Right lung (tissue), 5 donors: ENCODE data around the gene ATXN10. TPM values are rescaled to one million over a fixed set of nuclear protein-coding genes. Genes with fewer than 3 reads are reported as not detected.
"Not testable (repeated sequence)": the region's sequence is repeated elsewhere in the genome, so short reads cannot be mapped to it uniquely, and the experiment has no call there.

Experiments used
- DNase-seq, 2 donors: peaks; one replicate each; pipeline ENCODE4 v3.0.0-alpha.2; 2013
- polyA plus RNA-seq, 5 donors: library from polyadenylated mRNA; unstranded; fragments of 120-200 nt; gene quantifications; one replicate each; pipeline versions ENCODE4 v1.2.1 to v1.2.3, GENCODE V29; 2013; ENCODE audit warnings: inconsistent platforms in 1 of 5, low replicate concordance in 1 of 5; ENCODE audit not compliant: insufficient read length in 5 of 5, insufficient read depth in 1 of 5

ATXN10 gene
- polyA plus RNA-seq, 5 donors, result 226 to 310 (median 249) TPM

GRCh38 chr22:45673482-45674175 lies 2.0 kb downstream of the ATXN10 start:
- DNase-seq, result no peak

- no peak for DNase-seq
Measured at GRCh38 chr22:45676024-45676423, 4.4 kb downstream of the ATXN10 start.

- DNase-seq, result no peak
Measured at GRCh38 chr22:45677063-45677462, 5.4 kb downstream of the ATXN10 start.

GRCh38 chr22:45678961-45679912 lies 7.6 kb downstream of the ATXN10 start:
- no peak for DNase-seq

- DNase-seq, result no peak
Measured at GRCh38 chr22:45680932-45681700, 9.5 kb downstream of the ATXN10 start.

GRCh38 chr22:45682064-45682463 lies 10.4 kb downstream of the ATXN10 start:
- DNase-seq, result no peak

- not testable (repeated sequence) for DNase-seq
Measured at GRCh38 chr22:45682773-45683172, 11.1 kb downstream of the ATXN10 start.

GRCh38 chr22:45683248-45683647 lies 11.6 kb downstream of the ATXN10 start:
- DNase-seq, result no peak

GRCh38 chr22:45683680-45684079 lies 12.0 kb downstream of the ATXN10 start:
- no peak for DNase-seq

- no peak for DNase-seq
Measured at GRCh38 chr22:45684169-45684568, 12.5 kb downstream of the ATXN10 start.

- no peak for DNase-seq
Measured at GRCh38 chr22:45684752-45685574, 13.3 kb downstream of the ATXN10 start.

- no peak for DNase-seq
Measured at GRCh38 chr22:45686004-45686403, 14.4 kb downstream of the ATXN10 start.

- DNase-seq, result no peak
Measured at GRCh38 chr22:45686836-45687235, 15.2 kb downstream of the ATXN10 start.

- peak in 1 of 2 donors; percentile 19 for DNase-seq
Measured at GRCh38 chr22:45688600-45689080, 17.0 kb downstream of the ATXN10 start.

GRCh38 chr22:45689211-45689610 lies 17.6 kb downstream of the ATXN10 start:
- no peak for DNase-seq

GRCh38 chr22:45690008-45690407 lies 18.4 kb downstream of the ATXN10 start:
- DNase-seq, result no peak

GRCh38 chr22:45692549-45692948 lies 20.9 kb downstream of the ATXN10 start:
- peak in 1 of 2 donors; percentile 8 for DNase-seq

GRCh38 chr22:45693835-45694234 lies 22.2 kb downstream of the ATXN10 start:
- DNase-seq, result no peak

GRCh38 chr22:45696227-45696626 lies 24.6 kb downstream of the ATXN10 start:
- no peak for DNase-seq

- no peak for DNase-seq
Measured at GRCh38 chr22:45698094-45698493, 26.5 kb downstream of the ATXN10 start.

- DNase-seq, result no peak
Measured at GRCh38 chr22:45702981-45703380, 31.3 kb downstream of the ATXN10 start.
